HEK293T (cell line): Measurements from ENCODE around the gene EXOC6B.

Experiments used
- ARNT ChIP-seq: fragments of 450-650 bp; IDR thresholded peaks from 2 replicates; pipeline ENCODE4 v1.6.1; 2017; ENCODE audit warnings: mild to moderate bottlenecking
- TARDBP ChIP-seq: fragments of 450-650 bp; IDR thresholded peaks from 2 replicates; pipeline ENCODE4 v1.6.1; 2016

- TF ChIP-seq TARDBP = no peak
- TF ChIP-seq ARNT = no peak
Observed at GRCh38 chr2:72220170-72220569, 605.7 kb downstream of the EXOC6B start.
